ENCODE data around the gene H2AZ1.

Gene H2AZ1

GRCh38 chr4:99946356-99947189 is 3.5 kb downstream of the H2AZ1 start, which contains the start of gene DNAJB14:
DNAJB14 (minus strand) TSS chr4:99946618; CDS start chr4:99946571, 47 bp downstream.
- DNase-seq (ENCODE audit: low read depth), result peak; percentile 65

GRCh38 chr4:99945718-99946355 is 4.2 kb downstream of the H2AZ1 start:
- no peak for DNase-seq (ENCODE audit: low read depth)

DNA sequence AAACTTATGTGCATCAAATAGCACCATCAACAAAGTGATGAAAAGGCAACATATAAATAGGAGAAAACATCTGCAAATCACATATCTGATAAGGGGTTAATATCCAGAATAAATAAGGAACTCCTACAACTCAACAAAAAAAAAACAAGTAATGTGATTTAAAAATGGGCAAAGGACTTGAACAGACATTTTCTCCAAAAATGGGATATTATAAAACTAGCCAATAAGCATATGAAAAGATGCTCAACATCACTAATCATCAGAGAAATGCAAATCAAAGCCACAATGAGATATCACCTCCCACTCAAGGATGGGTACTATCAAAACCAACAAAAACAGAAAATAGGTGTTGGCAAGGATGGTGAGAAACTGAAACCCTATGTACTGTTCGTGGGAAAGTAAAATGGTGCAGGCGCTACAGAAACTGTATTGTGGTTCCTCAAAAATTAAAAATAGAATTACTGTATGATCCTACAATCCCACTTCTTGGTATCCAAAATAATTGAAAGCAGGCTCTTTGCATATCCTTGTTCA is 6.1 kb downstream of the H2AZ1 start:
- DNase-seq (ENCODE audit: low read depth), result no peak

- DNase-seq (ENCODE audit: low read depth), result no peak
These were observed 11.8 kb downstream of the H2AZ1 start for GRCh38 chr4:99938243-99938753.

GRCh38 chr4:99934891-99935290 is 15.2 kb downstream of the H2AZ1 start:
- no peak for DNase-seq (ENCODE audit: low read depth)

- no peak for DNase-seq (ENCODE audit: low read depth)
These were observed 22.5 kb downstream of the H2AZ1 start for GRCh38 chr4:99927566-99927965.

- DNase-seq (ENCODE audit: low read depth), result no peak
These were observed 28.9 kb downstream of the H2AZ1 start for GRCh38 chr4:99921174-99921573.

GRCh38 chr4:99918656-99919055 is 31.4 kb downstream of the H2AZ1 start:
- DNase-seq (ENCODE audit: low read depth), result no peak

- no peak for DNase-seq (ENCODE audit: low read depth)
These were observed 32.5 kb downstream of the H2AZ1 start for GRCh38 chr4:99917575-99917974.

DNA sequence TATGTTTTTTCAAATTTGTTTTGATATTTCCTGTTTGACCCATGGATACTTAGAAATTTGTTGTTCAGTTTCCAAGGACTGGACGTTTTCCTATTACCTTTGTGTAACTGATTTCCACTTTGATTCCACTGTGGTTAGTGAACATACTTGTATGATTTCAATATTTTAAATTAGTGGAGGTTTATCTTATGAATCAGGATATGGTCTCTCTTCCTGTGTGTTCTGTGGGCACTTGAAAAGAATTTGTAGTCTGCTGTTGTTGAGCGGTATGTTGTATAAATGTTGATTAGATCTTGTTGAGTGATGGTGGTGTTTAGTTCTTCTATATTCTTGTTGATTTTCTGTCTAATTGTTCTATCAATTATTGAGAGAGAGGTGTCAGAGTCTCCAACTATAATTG is 34.6 kb downstream of the H2AZ1 start:
- DNase-seq (ENCODE audit: low read depth), result no peak
